HG02623 (cell line): ENCODE data around the gene AGPAT4.

Source experiments
- ATAC-seq: cut with Tn5 transposase; IDR thresholded peaks from one replicate; pipeline ENCODE4 v1.9.1; 2021; ENCODE audit warnings: moderate library complexity; ENCODE audit not compliant: unreplicated experiment

AGPAT4 gene

GRCh38 chr6:161080263-161080970 lies 193.4 kb downstream of the AGPAT4 start:
- ATAC-seq = no peak
